Measurements from ENCODE around the gene ANO10. TPM values are rescaled to one million over a fixed set of nuclear protein-coding genes. Genes with fewer than 3 reads are reported as not detected.
"Not testable (repeated sequence)": the region's sequence is repeated elsewhere in the genome, so short reads cannot be mapped to it uniquely, and the experiment has no call there.

Gene ANO10
- total RNA-seq, 1 donor from 2014 or later, result 4.9 TPM

DNA sequence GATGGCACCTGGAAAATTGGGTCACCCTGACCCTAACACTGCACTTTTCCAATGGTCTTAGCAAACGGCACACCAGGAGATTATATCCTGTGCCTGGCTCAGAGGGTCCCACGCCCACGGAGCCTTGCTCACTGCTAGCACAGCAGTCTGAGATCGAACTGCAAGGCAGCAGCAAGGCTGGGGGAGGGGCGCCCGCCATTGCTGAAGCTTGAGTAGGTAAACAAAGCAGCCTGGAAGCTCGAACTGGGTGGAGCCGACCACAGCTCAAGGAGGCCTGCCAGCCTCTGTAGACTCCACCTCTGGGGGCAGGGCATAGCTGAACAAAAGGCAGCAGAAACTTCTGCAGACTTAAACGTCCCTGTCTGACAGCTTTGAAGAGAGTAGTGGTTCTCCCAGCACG is 29.9 kb downstream of the ANO10 start:
- H3K36me3 Mint-ChIP-seq (ENCODE audit: low read depth); H3K4me3 Mint-ChIP-seq (ENCODE audit: low read depth); intact Hi-C loops (cut with micrococcal nuclease); DNase-seq (ENCODE audit: low spot score); H3K4me1 Mint-ChIP-seq (ENCODE audit: low read depth); H3K27me3 Mint-ChIP-seq (ENCODE audit: low read depth); H3K27ac Mint-ChIP-seq: not testable (repeated sequence)
- H3K9me3 Mint-ChIP-seq, result peaks cover 24% of the 10 kb centered on the region

DNA sequence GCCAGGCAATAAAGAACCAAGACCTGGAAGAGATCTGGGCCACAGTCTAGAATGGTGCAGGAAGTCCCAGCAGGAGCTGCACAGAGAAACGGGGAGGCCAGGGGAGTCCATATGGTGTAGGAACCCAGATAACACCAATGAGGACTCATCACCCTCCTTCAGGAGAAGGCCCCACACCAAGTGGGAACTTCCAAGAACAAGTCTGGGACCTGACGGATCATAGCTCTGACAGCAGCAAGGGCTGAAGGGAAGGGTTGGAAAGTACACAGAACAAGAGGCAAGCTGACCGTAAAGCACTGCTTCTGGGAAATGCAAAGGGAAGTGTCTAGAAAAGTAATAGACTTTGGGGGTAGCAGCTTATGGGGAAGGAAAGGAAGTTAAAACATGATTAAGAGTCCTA is 34.5 kb downstream of the ANO10 start:
- no peak for DNase-seq (ENCODE audit: low spot score)
- Mint-ChIP-seq H3K4me3 (ENCODE audit: low read depth) (no peak overlapping the region), H3K9me3 (peaks cover 11% of the 10 kb centered on the region), H3K27ac (no peak overlapping the region), H3K36me3 (ENCODE audit: low read depth) (no peaks in the 10 kb centered on the region), H3K4me1 (ENCODE audit: low read depth) (peaks cover 10% of the 10 kb centered on the region), H3K27me3 (ENCODE audit: low read depth) (no peaks in the 10 kb centered on the region)
- intact Hi-C loops (cut with micrococcal nuclease), result no loop called here

DNA sequence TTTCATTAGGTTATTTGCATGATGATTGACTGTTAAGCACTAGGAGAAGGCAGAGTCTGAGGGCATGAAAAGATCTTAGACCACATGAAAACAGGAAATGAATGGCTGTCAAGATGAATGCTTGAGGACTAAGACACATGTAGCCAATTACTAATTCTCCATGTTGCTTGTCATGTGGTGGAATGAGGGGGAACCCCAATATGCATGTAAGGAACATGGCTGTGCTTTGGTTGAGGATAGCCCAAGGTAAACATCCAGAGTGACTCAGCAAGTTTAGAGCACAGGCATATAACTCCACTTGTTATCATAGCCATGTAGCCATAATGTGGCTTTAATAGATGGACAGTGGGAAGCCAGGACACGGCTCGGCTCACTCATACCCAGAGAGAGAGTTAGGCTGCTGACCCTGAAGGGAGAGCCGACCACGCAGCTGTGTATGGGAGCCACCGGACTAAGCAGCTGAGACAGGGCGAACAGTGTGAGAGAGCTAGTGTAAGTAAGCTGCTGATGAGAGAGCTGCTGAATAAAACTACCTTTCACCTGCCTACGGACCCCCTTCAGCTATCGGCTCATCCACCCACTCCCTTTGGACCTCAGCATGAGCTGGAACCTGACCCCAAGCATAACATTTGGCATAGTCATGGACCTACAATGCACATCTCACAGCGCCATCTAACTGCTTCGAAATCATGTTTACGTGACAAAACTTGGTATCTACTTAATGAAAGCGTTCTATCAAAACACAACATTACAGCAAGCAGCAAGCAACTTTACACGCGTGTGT is 37.6 kb downstream of the ANO10 start:
- Mint-ChIP-seq H3K36me3 (ENCODE audit: low read depth) (no peaks in the 10 kb centered on the region), H3K4me3 (ENCODE audit: low read depth) (no peak overlapping the region), H3K27me3 (ENCODE audit: low read depth) (no peaks in the 10 kb centered on the region), H3K4me1 (ENCODE audit: low read depth) (peaks cover 10% of the 10 kb centered on the region), H3K27ac (no peak overlapping the region), H3K9me3 (no peaks in the 10 kb centered on the region)
- DNase-seq (ENCODE audit: low spot score), result no peak
- intact Hi-C loops (cut with micrococcal nuclease), result no loop called here

DNA sequence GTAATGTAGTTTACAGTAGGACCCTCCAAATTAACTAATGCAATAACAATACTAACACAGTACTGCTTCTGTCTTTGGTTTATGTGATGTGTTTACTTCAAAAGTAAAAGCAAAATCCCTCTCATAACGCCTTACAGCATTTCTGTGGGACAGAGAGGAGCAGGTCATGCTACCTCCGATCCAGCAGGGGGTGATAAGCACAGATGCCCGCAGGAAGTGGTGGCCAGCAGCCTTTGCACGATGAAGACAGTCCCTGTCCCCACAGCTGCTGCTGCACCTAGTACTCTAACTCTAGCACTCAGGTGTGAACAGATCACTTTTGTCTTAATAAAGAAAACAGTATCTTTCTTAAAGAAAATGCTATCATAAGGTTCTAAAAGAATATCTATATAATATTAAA is 38.3 kb downstream of the ANO10 start:
- Mint-ChIP-seq H3K4me3 (ENCODE audit: low read depth) (no peak overlapping the region), H3K36me3 (ENCODE audit: low read depth) (no peaks in the 10 kb centered on the region), H3K27ac (no peak overlapping the region), H3K9me3 (no peaks in the 10 kb centered on the region), H3K4me1 (ENCODE audit: low read depth) (peaks cover 10% of the 10 kb centered on the region), H3K27me3 (ENCODE audit: low read depth) (no peaks in the 10 kb centered on the region)
- intact Hi-C loops (cut with micrococcal nuclease), result no loop called here
- DNase-seq (ENCODE audit: low spot score), result no peak

DNA sequence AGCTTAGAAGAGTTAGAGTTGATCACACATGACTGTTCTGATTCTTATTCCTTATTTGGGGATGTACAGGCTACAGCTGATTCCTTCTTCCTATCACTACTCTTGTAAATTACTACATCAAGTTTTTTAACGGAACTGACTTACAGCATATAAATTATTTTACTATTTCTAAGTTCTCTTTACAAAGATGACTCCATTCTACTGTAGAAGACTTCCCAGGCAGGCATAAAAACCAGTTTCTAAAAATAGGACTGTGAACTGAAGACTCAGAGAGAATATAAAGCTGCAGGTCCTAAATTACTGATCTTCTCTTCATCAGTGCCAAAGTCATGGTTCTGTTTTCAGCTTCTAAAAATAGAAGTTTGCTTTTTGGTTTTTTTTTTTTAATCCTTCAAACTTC is 38.9 kb downstream of the ANO10 start:
- intact Hi-C loops (cut with micrococcal nuclease), result no loop called here
- H3K4me3 Mint-ChIP-seq (ENCODE audit: low read depth), result no peak overlapping the region
- H3K36me3 Mint-ChIP-seq (ENCODE audit: low read depth), result no peaks in the 10 kb centered on the region
- H3K27me3 Mint-ChIP-seq (ENCODE audit: low read depth), result no peaks in the 10 kb centered on the region
- DNase-seq (ENCODE audit: low spot score), result no peak
- H3K9me3 Mint-ChIP-seq, result no peaks in the 10 kb centered on the region
- H3K4me1 Mint-ChIP-seq (ENCODE audit: low read depth), result peaks cover 10% of the 10 kb centered on the region
- no peak overlapping the region for H3K27ac Mint-ChIP-seq

DNA sequence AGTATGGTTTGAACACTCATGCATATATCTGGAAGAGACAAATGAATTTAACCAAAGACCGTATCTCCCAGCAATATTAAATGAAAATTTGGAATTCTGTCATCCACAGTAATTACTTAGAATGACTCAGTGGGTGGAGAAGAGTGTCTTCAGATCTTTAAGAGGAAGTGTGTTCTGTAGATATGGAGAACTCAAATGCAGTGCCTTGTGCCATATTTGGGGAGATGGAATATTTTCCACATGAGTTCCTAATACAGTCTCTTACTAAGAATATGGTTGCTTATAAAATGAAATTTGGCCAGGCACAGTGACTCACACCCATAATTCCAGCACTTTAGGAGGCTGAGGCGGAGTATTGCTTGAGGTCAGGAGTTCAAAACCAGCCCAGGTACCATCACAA is 40.5 kb downstream of the ANO10 start:
- Mint-ChIP-seq H3K27ac (no peak overlapping the region), H3K4me3 (ENCODE audit: low read depth) (no peak overlapping the region), H3K9me3 (no peaks in the 10 kb centered on the region), H3K27me3 (ENCODE audit: low read depth) (no peaks in the 10 kb centered on the region), H3K4me1 (ENCODE audit: low read depth) (peaks cover 10% of the 10 kb centered on the region), H3K36me3 (ENCODE audit: low read depth) (no peaks in the 10 kb centered on the region)
- intact Hi-C loops (cut with micrococcal nuclease), result no loop called here
- DNase-seq (ENCODE audit: low spot score), result no peak

DNA sequence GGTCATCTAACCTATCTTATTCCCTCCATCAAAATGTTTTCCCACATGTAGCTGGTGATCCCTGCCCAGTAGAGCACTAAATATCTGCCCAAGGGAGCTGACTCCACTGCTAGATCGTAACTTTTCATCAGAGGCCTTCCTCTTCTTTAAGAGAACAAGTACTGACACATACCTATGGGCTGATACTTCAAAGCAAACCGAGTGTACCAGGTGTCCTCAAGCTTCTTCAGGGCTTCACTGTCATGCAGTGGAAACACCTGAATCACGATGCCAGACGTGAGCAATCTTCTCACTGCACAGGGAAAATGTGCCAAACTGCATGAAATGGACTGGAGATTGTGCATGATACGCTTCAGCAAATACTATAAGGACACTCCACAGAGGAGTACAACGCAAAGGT is 41.6 kb downstream of the ANO10 start:
- Mint-ChIP-seq H3K4me1 (ENCODE audit: low read depth) (peaks cover 10% of the 10 kb centered on the region), H3K27me3 (ENCODE audit: low read depth) (no peaks in the 10 kb centered on the region), H3K27ac (no peak overlapping the region)

DNA sequence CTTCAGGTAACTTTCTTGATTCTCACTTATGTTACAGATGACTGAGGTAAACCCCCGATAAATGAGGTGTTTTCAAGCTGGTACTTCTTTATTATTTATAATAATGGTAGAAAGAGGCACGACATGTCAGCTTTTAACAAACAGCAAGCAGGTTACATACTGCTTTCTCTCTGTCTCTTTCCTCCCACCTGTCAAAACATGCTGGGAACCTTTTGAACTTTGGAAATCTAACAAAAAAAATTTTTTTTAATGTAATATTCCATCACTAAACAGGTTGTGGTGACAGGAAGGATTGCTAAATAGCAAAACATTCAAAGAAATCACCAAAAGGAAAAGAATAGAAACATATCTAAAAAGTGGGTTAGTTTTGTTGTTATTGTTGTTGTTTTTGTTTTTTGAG is 48.2 kb downstream of the ANO10 start:
- DNase-seq (ENCODE audit: low spot score), result no peak
- Mint-ChIP-seq H3K4me3 (ENCODE audit: low read depth) (no peak overlapping the region), H3K27ac (no peak overlapping the region), H3K4me1 (ENCODE audit: low read depth) (no peaks in the 10 kb centered on the region), H3K9me3 (no peaks in the 10 kb centered on the region), H3K36me3 (ENCODE audit: low read depth) (no peaks in the 10 kb centered on the region), H3K27me3 (ENCODE audit: low read depth) (no peaks in the 10 kb centered on the region)
- intact Hi-C loops (cut with micrococcal nuclease), result no loop called here

More for the DNA sequence above, 41.6 kb downstream of the ANO10 start:
- no peaks in the 10 kb centered on the region for H3K36me3 Mint-ChIP-seq (ENCODE audit: low read depth)
- no peaks in the 10 kb centered on the region for H3K9me3 Mint-ChIP-seq
- no peak for DNase-seq (ENCODE audit: low spot score)
- intact Hi-C loops (cut with micrococcal nuclease), result no loop called here
- no peak overlapping the region for H3K4me3 Mint-ChIP-seq (ENCODE audit: low read depth)

DNA sequence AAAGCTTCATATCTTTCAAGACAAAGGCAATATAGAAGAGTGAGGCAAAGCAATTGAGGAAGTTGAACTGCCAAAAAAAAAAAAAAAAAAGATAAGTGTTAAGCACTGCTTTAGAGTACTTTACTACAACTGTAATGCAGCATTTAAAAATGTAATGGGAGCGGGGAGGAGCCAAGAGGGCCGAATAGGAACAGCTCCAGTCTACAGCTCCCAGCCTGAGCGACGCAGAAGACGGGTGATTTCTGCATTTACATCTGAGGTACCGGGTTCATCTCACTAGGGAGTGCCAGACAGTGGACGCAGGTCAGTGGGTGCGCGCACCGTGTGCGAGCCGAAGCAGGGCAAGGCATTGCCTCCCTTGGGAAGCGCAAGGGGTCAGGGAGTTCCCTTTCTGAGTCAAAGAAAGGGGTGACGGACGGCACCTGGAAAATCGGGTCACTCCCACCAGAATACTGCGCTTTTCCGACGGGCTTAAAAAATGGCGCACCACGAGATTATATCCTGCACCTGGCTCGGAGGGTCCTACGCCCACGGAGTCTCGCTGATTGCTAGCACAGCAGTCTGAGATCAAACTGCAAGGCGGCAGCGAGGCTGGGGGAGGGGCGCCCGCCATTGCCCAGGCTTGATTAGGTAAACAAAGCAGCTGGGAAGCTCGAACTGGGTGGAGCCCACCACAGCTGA is 56.0 kb downstream of the ANO10 start:
- H3K27me3 Mint-ChIP-seq (ENCODE audit: low read depth); intact Hi-C loops (cut with micrococcal nuclease); H3K9me3 Mint-ChIP-seq; H3K27ac Mint-ChIP-seq; H3K36me3 Mint-ChIP-seq (ENCODE audit: low read depth); H3K4me1 Mint-ChIP-seq (ENCODE audit: low read depth); H3K4me3 Mint-ChIP-seq (ENCODE audit: low read depth); DNase-seq (ENCODE audit: low spot score): not testable (repeated sequence)

DNA sequence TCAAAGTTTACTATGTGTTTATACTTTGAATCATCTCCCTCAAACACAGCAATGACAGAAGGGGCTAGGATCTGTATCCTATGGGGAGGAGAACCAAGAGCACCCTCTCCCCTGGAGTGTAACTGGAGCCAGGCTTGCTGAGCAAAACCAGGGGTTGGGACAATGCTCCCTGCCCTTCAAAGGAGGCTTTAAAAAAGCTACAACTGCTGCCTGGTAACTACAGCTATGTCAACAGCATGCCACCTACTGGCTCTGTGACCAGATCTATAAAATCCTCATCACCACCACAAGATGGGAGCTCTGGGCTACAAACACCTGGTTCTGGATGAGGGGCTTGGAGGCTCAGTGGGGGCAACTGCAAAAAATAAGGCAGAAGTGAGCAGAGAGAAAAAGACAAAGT is 61.9 kb downstream of the ANO10 start:
- Mint-ChIP-seq H3K4me3 (ENCODE audit: low read depth) (no peak overlapping the region), H3K27ac (no peak overlapping the region), H3K9me3 (no peaks in the 10 kb centered on the region), H3K36me3 (ENCODE audit: low read depth) (no peaks in the 10 kb centered on the region), H3K4me1 (ENCODE audit: low read depth) (no peaks in the 10 kb centered on the region), H3K27me3 (ENCODE audit: low read depth) (no peaks in the 10 kb centered on the region)
- no peak for DNase-seq (ENCODE audit: low spot score)
- intact Hi-C loops (cut with micrococcal nuclease), result no loop called here

DNA sequence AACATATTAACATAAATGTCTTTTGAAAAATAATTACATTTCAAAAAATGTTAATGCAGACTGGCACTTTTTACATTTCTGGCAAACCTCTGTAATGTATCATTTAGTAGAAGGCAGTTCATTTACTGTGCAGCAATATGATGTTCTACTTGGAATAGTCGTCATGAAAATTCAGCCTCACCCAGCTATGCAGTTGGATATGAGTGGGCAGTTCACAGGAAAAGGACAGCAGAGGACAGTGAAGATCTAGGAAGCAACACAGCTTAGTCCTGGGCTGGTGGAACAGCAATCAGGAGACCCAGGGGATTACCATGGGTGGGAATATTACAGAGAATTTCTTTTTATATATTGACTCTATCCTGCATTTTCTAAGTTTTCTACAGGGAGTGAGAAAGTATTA is 63.6 kb downstream of the ANO10 start:
- Mint-ChIP-seq H3K4me1 (ENCODE audit: low read depth) (no peaks in the 10 kb centered on the region), H3K4me3 (ENCODE audit: low read depth) (no peak overlapping the region), H3K36me3 (ENCODE audit: low read depth) (no peaks in the 10 kb centered on the region), H3K9me3 (no peaks in the 10 kb centered on the region), H3K27me3 (ENCODE audit: low read depth) (no peaks in the 10 kb centered on the region), H3K27ac (no peak overlapping the region)
- DNase-seq (ENCODE audit: low spot score), result no peak
- intact Hi-C loops (cut with micrococcal nuclease), result no loop called here

DNA sequence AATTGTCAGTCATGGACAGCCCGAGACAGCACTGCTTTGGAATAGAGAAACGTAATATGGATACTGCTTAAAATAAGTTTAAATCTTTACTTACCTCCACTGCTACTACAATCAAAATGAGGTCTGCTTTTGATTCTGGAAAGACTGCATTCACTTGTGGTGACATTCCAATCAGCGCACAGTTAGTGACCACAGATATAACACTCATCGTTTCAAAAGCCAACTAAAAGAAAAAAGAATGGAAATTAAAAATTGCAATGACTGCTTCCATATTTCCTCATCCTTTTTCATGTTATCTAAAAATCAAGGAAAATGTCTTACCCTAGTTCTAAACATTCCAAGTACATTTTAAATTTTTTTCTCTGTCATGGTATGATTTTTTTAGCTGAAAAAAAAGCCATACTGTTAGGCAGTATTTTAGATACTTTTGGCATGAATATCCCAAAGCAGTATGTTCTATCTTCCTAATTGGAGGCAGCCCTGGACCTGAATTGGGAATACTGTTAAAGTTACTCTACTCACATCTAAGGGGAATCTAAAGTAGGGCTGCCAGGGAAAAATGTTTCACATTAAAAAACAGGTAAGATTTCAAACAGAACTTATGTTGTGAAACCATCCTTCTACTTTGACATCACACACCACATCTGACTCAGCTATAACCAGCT is 72.1 kb downstream of the ANO10 start:
- intact Hi-C loops (cut with micrococcal nuclease), result no loop called here
- H3K36me3 Mint-ChIP-seq (ENCODE audit: low read depth), result no peaks in the 10 kb centered on the region
- H3K4me3 Mint-ChIP-seq (ENCODE audit: low read depth), result no peak overlapping the region
- H3K4me1 Mint-ChIP-seq (ENCODE audit: low read depth), result no peaks in the 10 kb centered on the region
- DNase-seq (ENCODE audit: low spot score), result no peak
- H3K9me3 Mint-ChIP-seq, result no peaks in the 10 kb centered on the region
- no peak overlapping the region for H3K27ac Mint-ChIP-seq
- no peaks in the 10 kb centered on the region for H3K27me3 Mint-ChIP-seq (ENCODE audit: low read depth)

DNA sequence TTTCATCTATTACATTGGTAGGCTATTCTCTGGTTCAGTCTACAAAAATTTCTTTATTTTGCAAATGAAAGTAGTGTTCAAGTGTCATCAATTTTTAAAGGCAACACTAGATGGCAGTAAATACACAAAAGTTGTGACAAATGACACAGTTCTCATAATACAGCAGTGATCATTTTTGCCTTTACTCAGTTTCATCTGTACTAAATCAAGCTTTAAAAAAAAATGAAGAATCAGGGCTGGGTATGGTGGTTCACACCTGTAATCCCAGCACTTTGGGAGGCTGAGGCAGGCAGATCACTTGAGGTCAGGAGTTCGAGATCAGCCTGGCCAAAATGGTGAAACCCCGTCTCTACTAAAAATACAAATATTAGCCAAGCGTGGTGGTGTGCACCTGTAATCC is 77.5 kb downstream of the ANO10 start:
- H3K4me1 Mint-ChIP-seq (ENCODE audit: low read depth); H3K36me3 Mint-ChIP-seq (ENCODE audit: low read depth); H3K9me3 Mint-ChIP-seq; DNase-seq (ENCODE audit: low spot score); H3K4me3 Mint-ChIP-seq (ENCODE audit: low read depth); H3K27ac Mint-ChIP-seq; H3K27me3 Mint-ChIP-seq (ENCODE audit: low read depth): not testable (repeated sequence)
- intact Hi-C loops (cut with micrococcal nuclease), result loop anchor here (2.0 kb wide), 2 partner anchors 95 to 655 kb away; no protein-coding TSS in a partner anchor

Data from activated T-helper 2 cell treated with anti-CD3 and anti-CD28 coated beads, Interferon-gamma antibody, Interleukin-2, Interleukin-4, amounts not matched to agents 10 μg/mL and 5 μg/mL and 100 μg/mL, durations not matched to agents 14 hours and 24 hours and 36 hours (primary cell).